SJCRH30 (cell line): ENCODE data around the gene TMA16. TPM values are rescaled to one million over a fixed set of nuclear protein-coding genes. Genes with fewer than 3 reads are reported as not detected.

Experiments
- DNase-seq, 2 experiments: peaks; one replicate each; pipeline ENCODE4 v3.0.0-alpha.2; 2015 to 2020
- H3K27ac ChIP-seq: fragments of 250-450 bp; sonication (Bioruptor Pico); 2 replicates; pipeline ENCODE4 v1.5.1; 2020; ENCODE audit warnings: mild to moderate bottlenecking, moderate library complexity
- H3K27me3 ChIP-seq: fragments of 250-450 bp; sonication (Bioruptor Pico); 2 replicates; pipeline ENCODE4 v1.5.1; 2020; ENCODE audit warnings: mild to moderate bottlenecking, moderate library complexity
- H3K36me3 ChIP-seq: fragments of 250-450 bp; sonication (Bioruptor Pico); 2 replicates; pipeline ENCODE4 v1.5.1; 2020; ENCODE audit warnings: mild to moderate bottlenecking, moderate library complexity
- H3K4me1 ChIP-seq: fragments of 250-450 bp; sonication (Bioruptor Pico); 2 replicates; pipeline ENCODE4 v1.5.1; 2020; ENCODE audit warnings: mild to moderate bottlenecking, moderate library complexity
- H3K4me3 ChIP-seq: fragments of 250-450 bp; sonication (Bioruptor Pico); 2 replicates; pipeline ENCODE4 v1.5.1; 2020; ENCODE audit warnings: mild to moderate bottlenecking, moderate library complexity
- H3K9me3 ChIP-seq: fragments of 250-450 bp; sonication (Bioruptor Pico); replicated peaks from 2 replicates; pipeline ENCODE4 v1.5.1; 2020; ENCODE audit warnings: mild to moderate bottlenecking, moderate library complexity
- total RNA-seq: library from RNA; depleted of rRNA; stranded (reverse); fragments of >200 nt; shearing (Covaris generic); gene quantifications from 2 replicates; pipeline ENCODE4 v1.2.3, GENCODE V29; 2014

Gene TMA16
- total RNA-seq, 1 experiment from 2014 or later: 41.1 TPM

DNA sequence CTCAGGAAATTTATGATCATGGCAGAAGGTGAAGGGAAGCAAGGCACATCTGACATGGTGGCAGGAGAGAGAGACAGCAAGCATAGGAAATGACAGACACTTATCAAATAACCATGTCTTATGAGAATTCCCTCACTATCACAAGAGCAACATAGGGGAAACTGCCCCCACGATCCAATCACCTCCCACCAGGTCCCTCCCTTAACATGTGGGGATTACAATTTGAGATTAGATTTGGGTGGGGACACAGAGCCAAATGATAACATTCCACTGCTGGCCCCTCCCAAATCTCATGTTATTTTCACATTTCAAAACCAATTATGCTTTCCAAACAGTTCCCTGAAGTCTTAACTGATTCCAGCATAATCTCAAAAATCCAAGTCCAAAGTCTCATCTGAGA lies 8.2 kb upstream of the TMA16 start:
- no peaks in the 10 kb centered on the region for H3K9me3 ChIP-seq
- no peaks in the 10 kb centered on the region for H3K4me1 ChIP-seq
- DNase-seq: no peak
- H3K36me3 ChIP-seq: no peaks in the 10 kb centered on the region
- H3K27ac ChIP-seq: no peak overlapping the region
- H3K27me3 ChIP-seq: no peaks in the 10 kb centered on the region
- H3K4me3 ChIP-seq: no peak overlapping the region

DNA sequence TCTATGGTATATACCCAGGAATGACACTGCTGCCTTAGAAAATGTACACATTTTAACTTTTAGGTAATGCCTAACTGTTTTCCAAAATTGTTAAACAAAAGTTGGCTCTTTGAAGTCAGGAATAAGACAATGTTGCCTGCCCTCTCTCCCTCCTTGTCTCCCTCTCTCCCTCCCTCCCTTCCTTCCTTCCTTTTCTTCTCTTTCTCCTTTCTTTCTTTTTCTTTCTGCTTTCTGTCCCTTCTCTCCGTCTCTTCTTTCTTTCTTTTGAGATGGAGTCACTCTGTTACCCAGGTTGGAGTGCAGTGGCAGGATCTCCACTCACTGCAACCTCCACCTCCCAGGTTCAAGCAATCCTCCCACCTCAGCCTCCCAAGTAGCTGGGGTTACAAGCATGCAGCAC lies 4.6 kb upstream of the TMA16 start:
- no peak overlapping the region for H3K4me3 ChIP-seq
- no peaks in the 10 kb centered on the region for H3K9me3 ChIP-seq
- no peaks in the 10 kb centered on the region for H3K36me3 ChIP-seq
- H3K27me3 ChIP-seq: no peaks in the 10 kb centered on the region
- DNase-seq: no peak
- no peak overlapping the region for H3K27ac ChIP-seq
- no peaks in the 10 kb centered on the region for H3K4me1 ChIP-seq

DNA sequence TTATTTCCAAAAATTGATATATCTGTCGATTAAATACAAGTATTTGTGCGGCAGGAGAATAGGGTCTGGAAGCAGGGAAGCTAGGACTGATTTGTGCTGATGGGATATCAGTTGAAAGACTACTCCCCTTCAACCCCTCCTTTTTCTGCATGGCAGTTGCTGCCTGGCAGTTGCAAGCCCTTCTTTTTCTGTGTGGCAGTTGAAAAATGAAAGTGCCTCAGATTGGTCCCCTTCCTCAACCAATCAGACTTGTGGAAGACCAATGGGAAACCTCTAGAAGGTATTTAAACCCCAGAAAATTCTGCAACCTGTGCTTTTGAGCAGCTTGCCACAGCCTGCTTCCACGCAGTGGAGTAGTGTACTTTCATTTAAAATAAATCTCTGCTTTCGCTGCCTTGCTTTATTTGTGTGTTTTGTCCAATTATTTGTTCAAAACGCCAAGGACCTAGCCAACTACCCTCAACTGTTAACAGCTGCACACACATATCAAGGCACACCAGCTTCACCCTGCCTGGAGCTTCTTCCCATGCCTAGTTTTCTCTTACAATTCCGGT lies 1.5 kb upstream of the TMA16 start:
- DNase-seq: no peak
- Histone ChIP-seq H3K27ac (no peak overlapping the region), H3K9me3 (no peaks in the 10 kb centered on the region), H3K4me1 (no peaks in the 10 kb centered on the region), H3K4me3 (no peak overlapping the region), H3K36me3 (no peaks in the 10 kb centered on the region), H3K27me3 (no peaks in the 10 kb centered on the region)

DNA sequence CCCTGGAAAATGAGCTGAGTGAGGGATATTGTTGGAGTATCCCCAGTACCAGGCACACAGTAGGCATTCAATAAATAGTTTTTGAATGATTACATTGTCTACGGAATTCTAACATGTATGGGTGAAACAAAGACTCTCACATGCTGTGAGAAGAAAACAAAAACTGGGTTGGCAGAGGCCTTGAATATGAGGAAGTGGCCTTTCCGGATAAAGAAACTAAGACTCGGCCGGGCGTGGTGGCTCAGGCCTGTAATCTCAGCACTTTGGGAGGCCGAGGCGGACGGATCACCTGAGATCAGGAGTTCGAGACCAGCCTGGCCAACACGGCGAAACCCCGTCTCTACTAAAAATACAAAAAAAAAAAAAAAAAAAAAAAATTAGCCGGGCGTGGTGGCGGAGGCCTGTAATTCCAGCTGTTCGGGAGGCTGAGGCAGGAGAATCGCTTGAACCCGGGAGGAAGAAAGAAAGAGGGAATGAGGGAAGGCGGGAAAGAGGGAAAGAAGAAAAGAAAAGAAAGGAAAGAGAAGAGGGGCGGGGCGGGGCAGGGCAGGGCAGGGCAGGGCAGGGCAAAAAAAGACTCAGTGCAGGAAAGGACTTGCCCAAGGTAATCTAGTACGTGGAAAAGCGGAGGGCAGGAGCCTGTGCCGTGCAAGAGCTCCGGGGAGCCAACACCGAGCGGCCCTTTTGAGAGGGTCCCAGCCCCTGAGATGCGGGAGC lies 689 bp upstream of the TMA16 start:
- Histone ChIP-seq H3K36me3 (no peaks in the 10 kb centered on the region), H3K4me3 (peak overlapping the region; percentile 88), H3K27me3 (no peaks in the 10 kb centered on the region), H3K9me3 (no peaks in the 10 kb centered on the region), H3K27ac (peak overlapping the region; percentile 94), H3K4me1 (no peaks in the 10 kb centered on the region)
- DNase-seq: no peak

DNA sequence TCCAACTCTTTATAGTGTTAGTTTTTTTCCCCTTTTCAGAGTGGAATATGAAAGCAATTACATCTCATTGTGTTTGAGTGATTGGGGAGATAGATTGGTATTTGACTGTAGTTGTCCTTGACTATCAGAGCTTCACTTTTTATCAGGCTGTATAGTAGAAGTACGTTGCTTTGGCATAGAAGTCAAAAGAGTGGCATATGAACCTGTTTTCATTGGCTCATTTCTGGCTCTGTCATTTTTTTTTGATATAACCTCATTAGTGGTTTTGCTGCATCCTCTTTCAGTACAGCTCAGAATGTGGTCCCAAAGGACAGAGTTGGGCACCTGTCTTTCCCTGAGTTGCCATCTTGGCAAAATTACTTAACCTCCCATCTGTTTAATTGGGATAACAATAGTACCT lies 1.4 kb downstream of the TMA16 start:
- Histone ChIP-seq H3K36me3 (no peaks in the 10 kb centered on the region), H3K4me1 (no peaks in the 10 kb centered on the region), H3K27me3 (no peaks in the 10 kb centered on the region), H3K27ac (peak overlapping the region; percentile 94), H3K4me3 (peak overlapping the region; percentile 88), H3K9me3 (no peaks in the 10 kb centered on the region)
- DNase-seq: peak in 1 of 2 experiments; percentile 22

DNA sequence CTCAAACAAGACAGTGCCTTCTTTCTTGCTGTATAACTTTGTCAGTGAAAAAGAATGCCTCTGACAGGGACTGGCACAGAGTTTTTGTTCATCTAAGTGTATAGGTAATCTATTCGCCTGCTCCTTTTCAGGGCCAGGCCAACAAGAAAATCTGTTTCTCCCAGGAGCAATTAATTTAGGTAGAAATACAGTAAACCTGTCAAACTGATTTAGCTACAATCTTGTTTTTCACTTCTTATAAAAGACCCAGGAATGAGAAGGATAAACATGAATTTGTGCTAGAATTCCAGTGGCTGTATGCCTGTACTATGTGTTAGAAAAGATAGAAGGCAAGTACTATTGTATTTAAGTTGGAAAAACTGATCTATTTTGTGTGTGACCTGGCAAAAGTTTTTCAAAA lies 6.1 kb downstream of the TMA16 start:
- DNase-seq: no peak
- no peaks in the 10 kb centered on the region for H3K4me1 ChIP-seq
- H3K27me3 ChIP-seq: no peaks in the 10 kb centered on the region
- no peak overlapping the region for H3K27ac ChIP-seq
- H3K4me3 ChIP-seq: no peak overlapping the region
- no peaks in the 10 kb centered on the region for H3K36me3 ChIP-seq
- no peaks in the 10 kb centered on the region for H3K9me3 ChIP-seq

DNA sequence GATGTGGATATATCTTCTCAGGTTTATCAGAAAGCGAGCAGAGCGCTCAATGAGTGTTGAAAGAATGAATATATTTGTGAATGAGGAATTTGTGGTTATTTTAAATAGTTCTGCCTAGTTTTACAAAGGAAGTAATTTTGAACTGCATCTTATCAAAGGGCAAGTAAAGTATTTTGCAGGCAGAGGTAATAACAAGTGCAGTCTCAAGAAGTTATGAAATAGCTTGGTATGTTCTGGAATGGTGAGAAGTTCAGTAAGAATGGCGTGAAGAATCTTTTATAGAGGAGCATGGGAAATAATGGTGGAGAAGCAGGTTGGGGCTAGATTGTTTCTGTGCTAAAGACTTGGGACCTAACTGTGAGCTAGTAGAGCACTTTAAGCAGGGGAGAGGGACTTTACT lies 10.9 kb downstream of the TMA16 start:
- no peaks in the 10 kb centered on the region for H3K27me3 ChIP-seq
- H3K36me3 ChIP-seq: peaks cover 7% of the 10 kb centered on the region
- 0 out of 2 replicates have a peak, but pooled peaks cover 3% of the 10 kb centered on the region for H3K4me1 ChIP-seq
- no peak for DNase-seq
- H3K9me3 ChIP-seq: no peaks in the 10 kb centered on the region
- no peak overlapping the region for H3K4me3 ChIP-seq
- no peak overlapping the region for H3K27ac ChIP-seq

DNA sequence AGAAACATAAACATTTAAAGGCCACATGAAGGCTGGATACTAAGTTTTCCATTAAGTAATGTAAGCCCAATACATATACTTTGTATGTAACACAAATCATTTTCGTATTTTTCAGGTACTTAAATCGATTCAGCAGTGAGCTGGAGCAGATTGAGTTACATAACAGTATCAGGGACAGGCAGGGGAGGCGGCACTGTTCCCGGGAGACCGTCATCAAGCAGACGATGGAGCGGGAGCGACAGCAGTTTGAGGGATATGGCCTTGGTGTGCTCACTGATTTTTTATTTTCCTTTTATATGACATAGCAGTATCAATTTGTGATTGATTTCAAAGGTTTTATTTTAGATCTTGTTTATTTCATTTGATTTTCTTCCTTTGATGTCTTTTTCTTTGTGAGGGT lies 20.7 kb downstream of the TMA16 start:
- no peak overlapping the region for H3K27ac ChIP-seq
- H3K36me3 ChIP-seq: peaks cover 31% of the 10 kb centered on the region
- DNase-seq: no peak
- no peaks in the 10 kb centered on the region for H3K4me1 ChIP-seq
- no peaks in the 10 kb centered on the region for H3K9me3 ChIP-seq
- H3K4me3 ChIP-seq: no peak overlapping the region
- no peaks in the 10 kb centered on the region for H3K27me3 ChIP-seq

DNA sequence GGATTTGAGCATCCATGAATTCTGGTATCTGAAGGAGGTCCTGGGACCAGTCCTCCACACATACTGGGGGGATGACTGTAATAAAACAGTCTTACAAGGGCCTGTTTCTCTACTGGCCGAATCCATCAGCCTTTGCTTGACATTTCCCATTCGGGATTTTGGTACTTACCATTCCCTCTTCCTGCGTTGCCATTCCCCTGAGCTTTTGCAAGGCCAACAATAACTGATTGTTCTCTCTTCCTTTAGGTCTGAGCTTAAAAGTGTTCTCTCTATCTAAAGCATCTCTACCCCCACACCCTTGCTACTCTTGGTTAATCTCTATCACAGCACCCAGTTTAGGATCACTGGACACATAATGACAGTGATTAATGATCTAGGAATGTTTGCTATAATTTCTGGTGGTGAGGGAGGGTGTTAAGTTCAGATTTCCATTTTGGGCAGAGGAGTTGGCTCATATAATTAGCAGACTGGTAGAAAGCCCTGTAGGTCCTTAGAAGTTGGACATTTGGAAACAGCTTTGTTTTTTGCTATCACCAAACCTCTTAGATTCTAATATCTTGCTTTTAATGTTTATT lies 29.4 kb downstream of the TMA16 start:
- H3K36me3 ChIP-seq: peaks cover 24% of the 10 kb centered on the region
- no peak for DNase-seq
- no peaks in the 10 kb centered on the region for H3K4me1 ChIP-seq
- no peaks in the 10 kb centered on the region for H3K27me3 ChIP-seq
- no peaks in the 10 kb centered on the region for H3K9me3 ChIP-seq
- H3K4me3 ChIP-seq: no peak overlapping the region
- no peak overlapping the region for H3K27ac ChIP-seq

DNA sequence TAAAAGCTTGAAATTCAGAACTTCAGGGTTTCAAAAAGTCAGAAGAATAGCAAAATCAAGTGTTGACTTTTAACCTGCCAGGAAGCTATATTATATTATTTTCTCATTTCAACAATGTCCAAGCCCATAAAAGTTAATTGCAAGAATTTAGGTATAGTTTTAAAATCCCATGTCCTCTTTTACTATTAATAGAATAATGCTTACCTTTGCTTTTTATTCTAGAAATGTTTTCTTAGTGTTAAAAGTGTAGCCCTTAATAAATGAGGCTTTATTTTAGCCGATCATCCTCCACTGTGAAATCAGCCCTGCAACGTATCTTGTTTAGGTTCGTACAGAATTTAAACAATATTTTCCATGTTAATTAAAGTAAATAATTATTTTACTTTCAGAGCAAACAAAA lies 31.5 kb downstream of the TMA16 start:
- no peak overlapping the region for H3K27ac ChIP-seq
- H3K27me3 ChIP-seq: no peaks in the 10 kb centered on the region
- H3K4me3 ChIP-seq: no peak overlapping the region
- no peaks in the 10 kb centered on the region for H3K9me3 ChIP-seq
- no peak for DNase-seq
- H3K36me3 ChIP-seq: peaks cover 23% of the 10 kb centered on the region
- no peaks in the 10 kb centered on the region for H3K4me1 ChIP-seq

DNA sequence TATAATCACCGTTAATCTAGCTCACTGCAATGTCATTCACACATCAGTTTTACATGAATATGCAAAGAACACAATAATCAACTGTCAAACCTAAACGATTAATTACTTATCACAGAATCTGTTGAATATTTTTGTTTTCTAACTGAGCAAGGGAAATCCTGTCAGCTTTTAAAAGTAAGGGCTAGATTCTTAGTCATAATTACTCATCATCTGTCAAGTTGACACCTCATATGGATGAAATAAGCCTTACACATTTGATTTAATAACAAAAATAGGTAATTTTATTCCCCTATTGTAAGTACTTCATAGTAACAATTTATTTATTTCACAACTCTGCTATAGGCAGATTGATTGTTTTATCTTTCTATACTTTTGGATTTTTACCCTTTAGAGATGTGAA lies 32.7 kb downstream of the TMA16 start:
- peaks cover 25% of the 10 kb centered on the region for H3K36me3 ChIP-seq
- no peaks in the 10 kb centered on the region for H3K9me3 ChIP-seq
- DNase-seq: no peak

DNA sequence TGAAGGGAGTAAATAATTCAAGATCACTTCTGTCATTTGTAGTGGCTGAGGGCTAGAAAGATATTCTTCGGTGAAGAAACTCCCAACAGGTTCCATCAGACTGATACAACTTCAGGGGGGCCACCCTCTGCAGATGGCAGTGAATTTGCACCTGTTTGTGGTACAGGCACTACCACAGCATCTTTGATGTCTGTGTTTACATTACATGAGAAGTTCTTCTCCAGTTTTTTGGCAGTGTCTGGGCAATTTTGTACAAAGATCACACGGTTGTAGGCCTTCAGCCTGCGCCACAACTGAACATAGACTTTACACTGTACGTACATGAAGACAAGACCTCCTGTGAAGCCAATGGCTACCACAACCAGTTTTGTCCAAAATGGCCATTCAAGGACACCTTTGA lies 34.2 kb downstream of the TMA16 start:
- H3K27me3 ChIP-seq: no peaks in the 10 kb centered on the region
- H3K4me1 ChIP-seq: no peaks in the 10 kb centered on the region
- H3K4me3 ChIP-seq: no peak overlapping the region
- H3K27ac ChIP-seq: no peak overlapping the region
- H3K36me3 ChIP-seq: peaks cover 21% of the 10 kb centered on the region
- no peak for DNase-seq
- no peaks in the 10 kb centered on the region for H3K9me3 ChIP-seq

More for the DNA sequence above, 32.7 kb downstream of the TMA16 start:
- Histone ChIP-seq H3K4me3 (no peak overlapping the region), H3K27me3 (no peaks in the 10 kb centered on the region), H3K27ac (no peak overlapping the region), H3K4me1 (no peaks in the 10 kb centered on the region)

DNA sequence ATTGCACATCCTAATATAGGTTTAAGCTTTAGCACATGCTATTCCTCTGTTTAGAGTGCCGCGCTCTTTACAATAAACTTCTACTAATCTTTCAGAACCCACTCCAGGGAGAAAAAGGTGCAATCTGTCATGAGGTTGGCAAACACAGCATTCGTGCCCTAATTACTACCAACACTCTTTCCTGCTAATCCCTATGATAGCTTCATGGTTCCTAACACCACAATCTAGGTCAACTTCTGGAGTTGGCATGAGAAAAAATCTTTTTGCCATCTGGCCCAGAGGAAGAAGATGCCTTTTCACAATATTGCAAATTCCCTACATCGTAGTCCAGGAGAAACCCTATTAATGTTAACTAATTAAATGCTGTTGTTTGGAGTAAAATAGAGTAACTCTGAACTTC lies 39.6 kb downstream of the TMA16 start:
- no peak overlapping the region for H3K27ac ChIP-seq
- no peak for DNase-seq
- H3K9me3 ChIP-seq: no peaks in the 10 kb centered on the region
- no peak overlapping the region for H3K4me3 ChIP-seq
- no peaks in the 10 kb centered on the region for H3K4me1 ChIP-seq
- peaks cover 6% of the 10 kb centered on the region for H3K36me3 ChIP-seq
- no peaks in the 10 kb centered on the region for H3K27me3 ChIP-seq

DNA sequence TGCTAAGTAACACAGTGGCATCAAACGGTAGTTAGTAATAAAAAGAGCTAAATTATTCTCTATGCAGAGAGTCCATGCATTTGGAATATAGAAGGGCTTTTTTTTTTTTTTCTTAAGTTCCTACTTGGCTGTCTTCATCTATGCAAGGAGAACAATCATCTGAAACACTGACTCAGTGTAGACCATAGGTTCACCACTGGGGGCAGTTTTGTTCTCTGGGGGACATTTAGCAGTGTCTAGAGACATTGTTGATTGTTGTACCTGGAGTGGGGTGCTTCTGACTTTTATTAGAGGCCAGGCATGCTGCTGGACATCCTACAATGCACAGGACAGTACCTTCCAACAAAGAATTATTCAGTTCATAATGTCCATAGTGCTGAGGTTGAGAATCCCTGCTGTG lies 41.2 kb downstream of the TMA16 start:
- DNase-seq: no peak
- no peaks in the 10 kb centered on the region for H3K27me3 ChIP-seq
- H3K4me3 ChIP-seq: no peak overlapping the region
- no peak overlapping the region for H3K27ac ChIP-seq
- peaks cover 6% of the 10 kb centered on the region; the same call in 1 of the 2 replicates for H3K36me3 ChIP-seq
- H3K4me1 ChIP-seq: peaks cover 5% of the 10 kb centered on the region; the same call in 1 of the 2 replicates
- H3K9me3 ChIP-seq: no peaks in the 10 kb centered on the region

DNA sequence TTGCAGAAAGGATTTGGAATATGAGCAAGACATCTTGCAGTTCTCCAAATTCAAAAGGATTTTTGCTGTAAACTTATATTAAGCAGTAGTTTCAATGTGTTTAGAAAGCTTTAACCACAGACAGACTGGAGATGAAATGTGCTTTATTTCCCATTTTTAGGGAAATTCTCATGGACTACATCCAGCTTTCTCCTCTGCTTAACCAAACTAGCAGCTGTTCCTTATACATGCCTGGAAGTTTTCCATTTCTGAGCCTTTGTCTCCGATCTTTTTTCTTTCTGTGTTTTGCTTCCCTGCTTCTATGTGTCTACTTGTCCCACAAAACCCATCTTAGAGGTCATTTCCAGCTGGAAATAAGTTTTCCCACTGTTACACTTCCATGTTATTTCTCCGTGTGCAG lies 41.6 kb downstream of the TMA16 start:
- no peak for DNase-seq
- Histone ChIP-seq H3K27ac (no peak overlapping the region), H3K36me3 (peaks cover 6% of the 10 kb centered on the region; the same call in 1 of the 2 replicates), H3K9me3 (no peaks in the 10 kb centered on the region), H3K4me1 (peaks cover 9% of the 10 kb centered on the region), H3K4me3 (no peak overlapping the region), H3K27me3 (no peaks in the 10 kb centered on the region)

DNA sequence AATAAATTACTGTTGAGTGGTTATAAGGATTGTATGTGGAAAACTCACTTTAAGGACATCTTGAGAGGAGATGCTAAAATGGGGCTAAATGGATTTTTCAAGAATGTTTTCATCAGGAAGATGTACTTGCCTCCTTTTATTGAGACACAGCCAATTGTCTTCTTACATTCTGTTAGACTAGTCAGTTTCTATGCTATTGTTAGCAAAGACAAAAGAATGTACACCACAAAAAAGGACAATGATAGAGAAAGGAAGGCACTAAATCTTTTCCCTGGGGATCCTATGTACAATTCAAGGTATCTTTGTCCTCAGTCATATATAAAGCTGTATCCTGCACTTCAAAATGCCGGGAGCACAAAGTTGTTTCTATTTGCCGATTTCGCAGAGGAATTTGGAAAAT lies 42.6 kb downstream of the TMA16 start:
- Histone ChIP-seq H3K9me3 (no peaks in the 10 kb centered on the region), H3K36me3 (peaks cover 4% of the 10 kb centered on the region; the same call in 1 of the 2 replicates), H3K4me1 (peaks cover 19% of the 10 kb centered on the region), H3K4me3 (no peak overlapping the region), H3K27me3 (no peaks in the 10 kb centered on the region), H3K27ac (no peak overlapping the region)
- no peak for DNase-seq
